Prostate gland (tissue), 2 donors: ENCODE results near the gene DPYSL5.

Experiments used
- POLR2A ChIP-seq: fragments of 450-650 bp; IDR thresholded peaks from one replicate; pipeline ENCODE4 v1.6.1; 2016; ENCODE audit warnings: antibody characterized with exemption, mild to moderate bottlenecking
- POLR2AphosphoS5 ChIP-seq: sonication (generic); formaldehyde crosslinking; IDR thresholded peaks from one replicate; pipeline ENCODE4 v1.6.1; 2017; ENCODE audit warnings: antibody characterized with exemption
- TF ChIP-seq, protein P1 (sequence below), 4 experiments: fragments of 200-600 bp in 2 of 4; fragments of 450-650 bp in 2 of 4; sonication (generic) in 2 of 4; IDR thresholded peaks; 1 replicate in 3 of 4; 2 replicates in 1 of 4; pipeline ENCODE4 v1.5.1; 2016 to 2019; ENCODE audit warnings: antibody characterized with exemption in 4 of 4, mild to moderate bottlenecking in 2 of 4, moderate library complexity in 2 of 4

GRCh38 chr2:26946841-26947784 is 99.2 kb downstream of the DPYSL5 start:
- TF ChIP-seq, protein P1, sequence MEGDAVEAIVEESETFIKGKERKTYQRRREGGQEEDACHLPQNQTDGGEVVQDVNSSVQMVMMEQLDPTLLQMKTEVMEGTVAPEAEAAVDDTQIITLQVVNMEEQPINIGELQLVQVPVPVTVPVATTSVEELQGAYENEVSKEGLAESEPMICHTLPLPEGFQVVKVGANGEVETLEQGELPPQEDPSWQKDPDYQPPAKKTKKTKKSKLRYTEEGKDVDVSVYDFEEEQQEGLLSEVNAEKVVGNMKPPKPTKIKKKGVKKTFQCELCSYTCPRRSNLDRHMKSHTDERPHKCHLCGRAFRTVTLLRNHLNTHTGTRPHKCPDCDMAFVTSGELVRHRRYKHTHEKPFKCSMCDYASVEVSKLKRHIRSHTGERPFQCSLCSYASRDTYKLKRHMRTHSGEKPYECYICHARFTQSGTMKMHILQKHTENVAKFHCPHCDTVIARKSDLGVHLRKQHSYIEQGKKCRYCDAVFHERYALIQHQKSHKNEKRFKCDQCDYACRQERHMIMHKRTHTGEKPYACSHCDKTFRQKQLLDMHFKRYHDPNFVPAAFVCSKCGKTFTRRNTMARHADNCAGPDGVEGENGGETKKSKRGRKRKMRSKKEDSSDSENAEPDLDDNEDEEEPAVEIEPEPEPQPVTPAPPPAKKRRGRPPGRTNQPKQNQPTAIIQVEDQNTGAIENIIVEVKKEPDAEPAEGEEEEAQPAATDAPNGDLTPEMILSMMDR (IDR thresholded peaks at IDR 0.05): no peak
- no peak for TF ChIP-seq POLR2A
- no peak for TF ChIP-seq POLR2AphosphoS5
